Suppressor macrophage treated with lipopolysaccharide for 4 hours (primary cell): ENCODE measurements around the gene C10orf90.
"Not testable (repeated sequence)": the region's sequence is repeated elsewhere in the genome, so short reads cannot be mapped to it uniquely, and the experiment has no call there.

ENCODE experiments used
- DNase-seq: peaks from one replicate; pipeline ENCODE4 v3.0.0-alpha.2; 2020

Gene C10orf90

GRCh38 chr10:126580873-126581647, 89.4 kb downstream of the C10orf90 start:
- no peak for DNase-seq

DNA sequence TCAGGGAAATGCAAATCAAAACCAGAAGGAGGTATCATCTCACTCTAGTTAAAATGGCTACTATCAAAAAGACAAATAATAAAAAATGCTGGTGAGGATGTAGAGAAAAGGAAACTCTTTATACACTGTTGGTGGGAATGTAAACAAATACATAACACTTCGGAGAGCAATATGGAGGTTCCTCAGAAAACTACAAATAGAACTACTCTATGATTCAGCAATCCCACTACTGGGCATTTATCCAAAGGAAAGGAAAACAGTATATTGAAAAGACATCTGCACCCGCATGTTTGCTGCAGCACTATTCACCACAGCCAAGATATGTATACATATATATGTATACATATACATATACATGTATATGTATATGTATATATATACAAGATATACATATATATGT, 94.2 kb downstream of the C10orf90 start:
- no peak for DNase-seq

DNA sequence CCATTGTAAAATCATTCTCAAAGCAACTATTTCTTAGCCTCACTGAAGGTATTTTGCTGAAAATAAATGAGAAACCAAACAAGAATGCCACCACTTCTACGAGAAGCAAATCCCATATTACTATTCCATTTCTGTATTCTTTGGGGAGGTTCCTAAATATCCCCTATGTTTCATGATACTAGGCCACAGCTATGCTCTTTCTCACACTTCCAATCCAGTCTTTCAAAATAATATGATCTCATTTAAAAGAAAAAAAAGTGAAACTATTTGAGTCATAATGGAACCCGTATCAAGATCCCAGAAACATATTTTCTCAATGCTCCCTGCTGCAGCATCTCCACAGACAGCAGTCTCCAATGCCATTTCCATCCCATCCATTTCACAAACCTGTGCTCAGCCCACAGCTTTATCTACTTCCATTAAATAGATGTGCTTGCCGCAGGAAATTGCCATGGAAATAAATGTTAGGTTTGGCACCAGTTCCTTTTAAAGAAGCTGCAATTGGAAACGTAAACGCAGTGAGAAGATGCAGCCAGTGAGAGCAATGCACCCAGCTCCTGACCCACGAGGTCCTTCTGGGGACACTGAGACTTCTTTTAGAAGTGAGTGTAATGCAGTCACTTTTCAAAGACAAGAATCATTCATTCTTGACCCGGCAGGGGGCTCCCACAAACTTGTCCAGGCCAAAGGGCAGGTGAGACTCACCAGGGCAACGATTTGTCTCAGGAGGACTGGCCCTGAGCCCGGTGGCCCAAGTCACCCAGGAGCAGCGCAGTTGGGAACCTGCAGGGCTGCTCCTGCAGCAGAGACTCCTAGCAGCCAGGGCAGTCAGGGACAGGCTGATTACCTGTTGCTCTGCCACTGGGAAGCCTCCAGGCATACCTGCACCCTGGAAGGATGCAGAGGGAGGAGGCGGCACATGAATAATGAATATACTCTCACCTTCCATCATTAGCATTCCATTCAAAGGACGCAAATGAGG, 99.6 kb downstream of the C10orf90 start:
- no peak for DNase-seq

- no peak for DNase-seq
Measured at GRCh38 chr10:126570245-126570570, 100.3 kb downstream of the C10orf90 start.

- DNase-seq = no peak
Measured at GRCh38 chr10:126569513-126570244, 100.8 kb downstream of the C10orf90 start.

DNA sequence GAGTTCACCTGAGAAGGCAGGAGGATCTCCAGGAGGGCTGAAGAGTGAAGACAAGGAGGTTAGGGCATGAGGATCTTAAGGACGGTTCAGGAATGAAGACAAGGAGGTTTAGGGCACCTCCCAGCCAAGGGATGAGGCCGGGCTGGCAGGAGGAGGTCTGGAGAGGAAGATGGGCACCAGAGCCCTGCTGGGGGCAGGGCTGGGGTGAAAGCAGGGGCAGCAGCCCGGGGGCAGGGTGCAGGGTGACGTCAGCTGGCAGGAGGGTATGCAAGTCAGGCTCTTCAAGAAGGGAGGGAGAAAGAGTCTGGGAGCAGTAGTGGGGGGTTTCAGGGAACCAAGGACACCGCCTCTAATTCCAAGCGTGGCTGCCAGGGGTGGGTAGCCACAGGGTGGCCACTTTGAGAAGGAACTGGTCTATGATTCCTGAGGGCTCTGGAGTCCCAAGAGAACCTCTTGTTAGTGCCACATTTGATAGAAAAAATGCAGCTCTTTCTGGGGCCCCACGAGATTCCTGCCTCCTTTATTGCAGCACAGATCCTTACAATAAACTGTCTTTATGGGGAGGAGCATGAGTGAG, 101.6 kb downstream of the C10orf90 start:
- DNase-seq = no peak

DNA sequence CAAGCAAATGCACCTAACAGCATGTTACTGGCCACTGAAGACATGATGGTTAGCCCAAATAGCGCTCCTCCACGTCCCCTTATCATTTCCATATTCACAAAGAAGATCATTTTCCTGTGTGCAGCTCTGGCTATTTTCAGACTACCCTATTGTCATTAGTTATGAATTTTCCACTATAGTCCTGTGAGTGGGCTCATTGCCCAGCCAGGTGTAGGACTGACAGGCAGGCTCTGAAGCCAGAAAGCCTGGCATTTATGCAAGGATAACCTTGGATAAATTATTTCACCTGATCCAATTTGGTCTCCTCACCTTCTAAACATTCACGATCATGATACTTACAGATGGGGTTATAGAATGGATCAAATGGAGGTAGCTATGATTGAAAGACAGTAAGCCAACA, 104.6 kb downstream of the C10orf90 start:
- DNase-seq = no peak

GRCh38 chr10:126565441-126565840, 105.1 kb downstream of the C10orf90 start:
- DNase-seq = no peak

- no peak for DNase-seq
Measured at GRCh38 chr10:126564326-126564888, 106.1 kb downstream of the C10orf90 start.

- no peak for DNase-seq
Measured at GRCh38 chr10:126563361-126563760, 107.1 kb downstream of the C10orf90 start.

DNA sequence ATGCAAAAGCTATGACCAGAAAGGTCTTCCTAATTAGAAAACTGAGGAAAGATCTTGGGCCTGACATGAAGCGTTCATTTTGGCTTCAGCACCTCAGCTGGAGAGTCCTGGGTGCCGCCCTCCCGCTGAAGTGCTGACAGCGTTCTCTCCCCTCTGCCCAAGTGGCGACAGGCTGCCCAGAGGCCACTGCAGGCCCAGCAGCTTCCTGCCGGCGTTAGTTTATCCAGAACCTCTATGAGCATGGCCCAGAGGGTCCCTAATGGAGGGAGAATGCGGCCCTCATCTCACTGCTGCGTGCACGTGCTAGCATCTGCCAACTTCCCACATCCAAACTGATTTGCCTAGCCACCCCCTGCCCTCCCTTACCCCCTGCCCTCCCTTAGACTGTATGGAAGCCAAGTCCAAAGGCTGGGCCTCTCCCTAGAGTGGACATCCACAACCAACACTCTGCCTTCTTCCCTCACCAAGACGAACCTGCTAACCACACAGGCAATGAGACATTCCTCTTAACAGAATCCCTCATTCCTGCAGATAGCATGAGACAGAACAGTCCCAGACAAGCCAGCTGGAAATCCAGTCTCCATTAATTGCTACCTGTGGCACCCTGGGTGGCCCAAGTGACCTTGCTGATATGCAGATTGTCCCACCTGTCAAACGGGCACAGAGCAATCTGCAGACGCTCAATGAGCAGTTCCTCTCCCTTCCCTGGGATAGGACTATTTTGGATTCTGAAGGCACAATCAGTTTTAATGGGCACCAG, 108.4 kb downstream of the C10orf90 start:
- no peak for DNase-seq

DNA sequence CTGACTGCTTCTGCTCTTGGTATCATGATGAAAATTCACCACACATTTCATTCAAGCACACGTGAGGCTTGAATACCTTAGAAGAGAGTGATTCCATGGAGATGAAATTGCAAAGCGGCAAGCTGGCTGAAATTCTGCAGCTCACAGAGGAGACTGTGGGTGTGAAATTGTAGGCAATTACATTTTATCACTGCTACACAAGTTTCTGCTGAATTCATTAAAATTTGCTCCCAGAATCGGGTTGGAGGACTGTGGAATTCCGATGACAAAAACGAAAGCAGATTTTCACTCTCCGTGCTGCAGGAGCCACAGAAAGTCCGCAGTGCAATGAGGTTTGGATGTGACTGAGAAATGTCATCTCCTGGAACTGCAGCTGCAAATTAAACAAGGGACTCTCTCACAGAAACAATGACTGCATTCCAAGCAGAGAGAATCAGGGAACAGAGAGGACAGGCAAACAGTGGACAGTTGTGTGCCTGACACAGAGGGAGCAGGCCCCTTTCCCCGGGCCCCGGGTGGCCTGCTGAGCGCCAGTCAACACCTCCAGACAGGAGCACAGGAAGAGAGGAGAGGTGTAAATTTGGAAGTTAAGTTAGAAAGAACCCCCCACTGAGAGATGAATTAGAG, 109.1 kb downstream of the C10orf90 start:
- DNase-seq = no peak

DNA sequence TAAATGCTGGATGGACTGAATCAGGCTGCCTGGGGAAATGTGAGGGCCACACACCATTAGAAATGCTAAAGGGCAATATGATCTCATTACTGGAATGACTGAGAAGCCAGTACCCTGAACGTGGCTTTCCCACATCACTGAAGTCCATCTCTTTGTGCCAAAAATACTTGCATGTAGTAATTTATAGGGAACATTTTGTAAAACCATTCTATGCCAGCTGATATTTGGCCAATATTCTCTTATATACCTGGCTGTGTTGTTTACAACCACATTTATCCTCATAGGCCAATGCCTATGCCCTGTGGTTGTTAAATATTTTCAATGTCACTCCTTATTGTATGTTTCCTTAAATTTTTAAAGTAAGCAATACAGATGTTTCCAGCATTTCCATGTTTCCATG, 111.6 kb downstream of the C10orf90 start:
- no peak for DNase-seq

DNA sequence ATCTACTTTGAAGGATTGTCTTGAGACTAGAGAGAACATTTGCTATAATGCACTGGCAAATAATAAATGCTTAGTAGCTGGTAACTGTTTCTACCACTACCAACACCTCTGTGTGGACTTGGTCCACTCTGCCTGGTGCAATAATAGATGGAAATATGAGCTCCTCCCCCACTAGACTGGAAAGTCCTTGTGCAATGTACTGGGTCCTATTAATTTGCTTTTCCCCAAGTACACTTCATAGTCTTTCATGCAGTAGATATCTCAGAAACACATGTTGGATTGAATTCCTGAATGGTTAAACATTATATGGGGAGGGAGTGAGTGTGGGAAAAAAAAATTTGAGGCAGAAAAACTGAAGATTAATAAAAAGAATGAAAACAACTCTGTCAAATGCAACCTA, 119.3 kb downstream of the C10orf90 start:
- DNase-seq = no peak

- DNase-seq = not testable (repeated sequence)
Measured at GRCh38 chr10:126550586-126550985, 119.9 kb downstream of the C10orf90 start.

DNA sequence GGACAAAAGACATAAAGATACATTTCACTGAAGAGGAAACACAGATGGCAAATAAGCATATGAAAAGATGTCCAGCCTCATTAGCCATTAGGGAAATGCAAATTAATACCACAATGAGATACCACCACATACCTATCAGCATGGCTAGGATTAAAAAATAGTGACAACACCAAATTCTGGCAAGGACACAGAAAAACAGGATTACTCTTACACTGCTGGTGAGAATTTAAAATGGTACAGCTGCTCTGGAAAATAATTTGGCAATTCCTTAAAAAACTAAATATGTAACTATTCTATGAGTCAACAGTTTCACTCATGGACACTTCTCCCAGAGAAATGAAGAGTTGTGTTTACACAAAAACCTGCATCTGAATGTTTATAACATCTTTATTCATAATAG, 121.1 kb downstream of the C10orf90 start:
- no peak for DNase-seq

DNA sequence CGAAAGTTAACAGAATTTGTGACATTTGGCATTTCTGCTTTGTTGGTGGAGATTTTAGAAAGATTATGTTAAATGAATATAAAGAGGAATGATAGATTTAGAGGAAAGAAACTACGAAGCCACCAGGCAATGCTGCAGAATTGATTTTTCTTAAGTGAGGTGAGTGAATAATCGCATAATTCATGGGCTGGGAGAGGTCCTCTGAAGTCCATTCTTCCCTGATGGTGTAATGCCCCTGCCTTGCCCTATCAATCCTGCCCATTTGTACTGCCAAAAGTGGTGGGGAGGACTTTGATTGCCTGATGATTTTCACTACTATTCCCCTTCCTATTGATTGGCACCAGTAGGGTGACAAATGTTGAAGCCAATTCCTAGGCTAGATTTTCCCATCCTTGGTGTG, 125.9 kb downstream of the C10orf90 start:
- DNase-seq = no peak

GRCh38 chr10:126538439-126539135, 131.9 kb downstream of the C10orf90 start:
- DNase-seq = no peak

DNA sequence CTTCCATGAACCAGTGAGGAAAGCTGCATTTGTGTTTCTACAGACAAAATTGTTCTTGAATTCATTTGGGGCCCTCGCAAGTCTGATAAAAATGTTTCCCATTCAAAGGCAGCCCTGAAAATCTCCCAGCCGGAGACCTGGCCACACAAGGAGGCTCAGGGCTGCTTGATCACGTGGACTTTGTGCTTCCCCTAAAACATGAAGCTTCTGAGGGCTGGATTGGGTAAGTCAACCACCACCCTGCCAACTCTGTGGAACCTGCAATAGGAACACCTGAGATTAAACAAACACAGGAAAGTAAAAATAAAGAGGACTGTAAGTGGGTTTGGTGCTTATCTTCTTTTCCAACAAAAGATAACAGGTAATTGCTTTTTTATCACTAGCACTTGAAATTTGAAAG, 133.8 kb downstream of the C10orf90 start:
- no peak for DNase-seq

- no peak for DNase-seq
Measured at GRCh38 chr10:126536148-126536547, 134.3 kb downstream of the C10orf90 start.

DNA sequence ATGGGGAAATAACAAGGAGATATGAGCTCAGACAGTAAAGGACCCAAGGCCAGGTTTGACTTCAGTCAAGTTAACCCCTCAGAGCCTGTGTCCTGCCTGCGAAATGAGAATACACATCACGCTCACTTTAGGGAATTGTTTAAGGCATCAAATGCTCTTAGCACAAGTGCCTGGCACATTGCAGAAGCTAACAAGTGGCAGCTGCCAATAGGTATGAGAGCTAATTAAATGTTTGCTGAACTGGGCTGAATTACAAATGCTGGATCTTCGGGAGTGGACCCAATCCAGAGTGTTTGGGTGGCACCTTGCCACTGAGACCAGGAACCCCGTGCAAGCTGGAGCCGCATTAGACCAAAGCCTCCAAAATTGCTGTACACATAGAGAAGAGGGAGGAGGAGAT, 136.8 kb downstream of the C10orf90 start:
- no peak for DNase-seq
